Right cardiac atrium (tissue), 5 donors: ENCODE data around the gene LDLRAD4. TPM values are rescaled to one million over a fixed set of nuclear protein-coding genes. Genes with fewer than 3 reads are reported as not detected.
A peak's percentile ranks its signal among the peaks of the same experiment; 100 is the strongest.

Source experiments
- ATAC-seq, 2 donors: fragments of 200-7000 bp; cut with Tn5 transposase; one replicate each; pipeline versions ENCODE4 v1.8.0 to v1.9.1; 2020; ENCODE audit warnings: moderate library complexity in 2 of 2, mild to moderate bottlenecking in 1 of 2
- DNase-seq, 3 donors: peaks; one replicate each; pipeline ENCODE4 v3.0.0-alpha.2; 2020
- H3K27ac ChIP-seq: one replicate; pipeline ENCODE4 v1.5.1; 2013; ENCODE audit warnings: mild to moderate bottlenecking, low read length, control low read depth, moderate library complexity
- H3K27me3 ChIP-seq: one replicate; pipeline ENCODE4 v1.6.1; 2013; ENCODE audit not compliant: control insufficient read depth, insufficient read depth
- H3K4me1 ChIP-seq: one replicate; pipeline ENCODE4 v1.6.1; 2013; ENCODE audit warnings: low read length; ENCODE audit not compliant: control insufficient read depth, insufficient read depth
- H3K4me3 ChIP-seq: one replicate; pipeline ENCODE4 v1.5.1; 2013; ENCODE audit warnings: low read length, control low read depth
- H3K9me3 ChIP-seq: one replicate; pipeline ENCODE4 v1.6.1; 2013; ENCODE audit warnings: low read length; ENCODE audit not compliant: control insufficient read depth
- WGBS: extraction: QIAGEN DNeasy Blood & Tissue Kit; methylation state at CpG from one replicate; pipeline ENCODE4 v1.1.7; 2013; 5-methylcytosine and 5-hydroxymethylcytosine counted together
- intact Hi-C, 4 donors: fragments of 100-400 bp; cut with DNase I; formaldehyde crosslinking; loops; one replicate each; pipeline versions ENCODE4 v1.11.0 to v1.14.0; 2022 to 2023
- polyA plus RNA-seq: library from polyadenylated mRNA; stranded (reverse); fragments of 200-250 nt; gene quantifications from one replicate; pipeline ENCODE4 v1.2.3, GENCODE V29; 2013
- total RNA-seq, 4 donors: library from RNA; stranded (reverse); fragmentation: NEBNext Ultra II Directional; extraction: Animal tissue kit (Norgen Biotek cat#: 25700); gene quantifications; one replicate each; pipeline ENCODE4 v1.2.1, GENCODE V29; 2021
- donor health status: healthy with polysubstance abuse.
- donor health status: DM: no; HTN: yes; CAD: no.
- donor health status: DM: no; HTN: no; CAD: no.
- donor health status: DM: no; HTN: yes; CAD: no; lungs with severe emphysema.
- donor health status: DM: yes; HTN: yes; CAD: no.

Gene LDLRAD4
- total and polyA plus RNA-seq, 5 donors: 25.7 to 159 (median 68.1) TPM

DNA sequence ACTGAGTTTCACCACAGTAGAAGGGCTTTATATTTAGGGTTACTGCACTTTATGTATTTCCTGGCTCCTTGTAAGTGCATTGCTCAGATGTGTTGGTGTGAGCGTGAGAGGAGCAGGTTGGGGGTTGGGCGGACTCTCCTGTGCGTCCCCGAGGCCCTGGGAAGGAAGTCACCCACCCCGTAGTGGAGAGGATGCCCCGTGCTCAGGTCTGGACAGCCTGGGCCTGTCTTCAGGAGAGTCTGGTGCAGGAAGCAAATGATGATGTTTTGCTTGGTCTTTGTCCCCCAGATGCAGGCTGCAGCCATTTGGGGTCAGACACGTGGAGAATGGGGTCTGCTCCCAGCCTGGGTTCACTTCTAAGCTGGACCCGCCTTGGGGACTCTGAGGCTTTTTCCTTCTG, 182.8 kb downstream of the LDLRAD4 start:
- no peak overlapping the region for H3K27ac ChIP-seq
- no peaks in the 10 kb centered on the region for H3K4me1 ChIP-seq
- no peaks in the 10 kb centered on the region for H3K9me3 ChIP-seq
- ATAC-seq (no peak), DNase-seq (no peak)
- intact Hi-C loops: no loop called here
- no peak overlapping the region for H3K4me3 ChIP-seq
- WGBS: 73% methylated on average over 8 of the region's 8 CpGs
- H3K27me3 ChIP-seq: no peaks in the 10 kb centered on the region

DNA sequence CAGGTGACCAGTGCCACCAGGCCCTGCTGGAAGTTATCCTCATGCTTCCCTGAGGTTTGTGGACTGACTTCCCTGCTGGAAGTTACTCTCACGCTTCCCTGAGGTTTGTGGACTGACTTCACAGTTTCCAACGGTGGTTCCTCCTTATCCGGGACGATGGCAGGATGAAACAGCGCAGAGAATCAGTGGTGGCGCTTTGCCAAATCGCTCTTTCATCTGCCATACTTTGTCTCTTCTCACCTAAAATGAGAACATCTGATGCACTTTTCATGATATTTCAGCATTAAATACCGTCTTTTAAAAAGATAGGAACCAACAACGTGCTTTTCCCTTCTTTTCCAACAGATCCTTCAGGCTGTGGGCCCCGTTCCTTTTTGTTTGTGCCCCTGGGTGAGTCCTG, 183.3 kb downstream of the LDLRAD4 start:
- DNase-seq: no peak
- no peak overlapping the region for H3K27ac ChIP-seq
- no peak overlapping the region for H3K4me3 ChIP-seq
- 86% methylated on average over 10 of the region's 10 CpGs for WGBS
- H3K9me3 ChIP-seq: no peaks in the 10 kb centered on the region
- H3K4me1 ChIP-seq: no peaks in the 10 kb centered on the region
- intact Hi-C loops: no loop called here
- no peak for ATAC-seq
- no peaks in the 10 kb centered on the region for H3K27me3 ChIP-seq

GRCh38 chr18:13403786-13404549, 185.4 kb downstream of the LDLRAD4 start:
- 93% methylated on average over 31 of the region's 31 CpGs for WGBS
- H3K27me3 ChIP-seq: no peaks in the 10 kb centered on the region
- DNase-seq (no peak), ATAC-seq (no peak)
- no peaks in the 10 kb centered on the region for H3K4me1 ChIP-seq
- no peak overlapping the region for H3K27ac ChIP-seq
- intact Hi-C loops: no loop called here
- no peaks in the 10 kb centered on the region for H3K9me3 ChIP-seq
- no peak overlapping the region for H3K4me3 ChIP-seq

- peak; percentile 19 to 28 for ATAC-seq
- Histone ChIP-seq H3K27me3 (no peaks in the 10 kb centered on the region), H3K4me1 (no peaks in the 10 kb centered on the region), H3K9me3 (no peaks in the 10 kb centered on the region), H3K4me3 (no peak overlapping the region), H3K27ac (no peak overlapping the region)
- 89% methylated on average over 17 of the region's 17 CpGs for WGBS
- no peak for DNase-seq
- intact Hi-C loops: no loop called here
Observed at GRCh38 chr18:13405305-13406038, 186.9 kb downstream of the LDLRAD4 start.

DNA sequence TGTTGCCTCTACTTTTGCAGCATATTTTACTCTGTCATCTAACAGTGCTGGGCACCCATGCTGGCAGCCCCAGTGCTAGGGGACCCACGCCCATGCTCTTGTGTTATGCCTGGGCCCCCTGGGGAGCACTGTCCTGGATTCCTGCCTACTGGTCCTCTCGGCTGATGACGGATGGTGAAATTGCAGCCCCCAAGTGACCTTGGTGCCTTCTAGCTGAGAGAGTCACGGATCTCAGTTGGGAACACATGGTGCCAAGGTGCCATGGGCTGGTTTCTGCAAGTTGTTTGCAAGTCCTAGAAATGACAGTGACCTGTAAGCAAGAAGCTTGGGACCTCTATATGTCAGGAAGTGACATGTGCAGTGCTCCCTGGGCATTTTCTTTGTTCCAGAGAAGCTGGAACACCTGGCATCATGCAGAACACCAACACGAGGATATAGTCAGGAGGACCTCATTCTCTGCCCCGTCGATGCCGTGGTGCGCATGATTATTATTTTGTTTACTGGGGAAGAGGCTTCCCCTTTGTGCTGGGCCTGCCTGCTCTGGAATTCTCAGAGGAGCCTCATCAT, 187.6 kb downstream of the LDLRAD4 start:
- no peak for ATAC-seq
- WGBS: 83% methylated on average over 9 of the region's 9 CpGs
- Histone ChIP-seq H3K27me3 (no peaks in the 10 kb centered on the region), H3K4me1 (no peaks in the 10 kb centered on the region), H3K9me3 (no peaks in the 10 kb centered on the region), H3K27ac (no peak overlapping the region), H3K4me3 (no peak overlapping the region)
- intact Hi-C loops: no loop called here
- DNase-seq: no peak

DNA sequence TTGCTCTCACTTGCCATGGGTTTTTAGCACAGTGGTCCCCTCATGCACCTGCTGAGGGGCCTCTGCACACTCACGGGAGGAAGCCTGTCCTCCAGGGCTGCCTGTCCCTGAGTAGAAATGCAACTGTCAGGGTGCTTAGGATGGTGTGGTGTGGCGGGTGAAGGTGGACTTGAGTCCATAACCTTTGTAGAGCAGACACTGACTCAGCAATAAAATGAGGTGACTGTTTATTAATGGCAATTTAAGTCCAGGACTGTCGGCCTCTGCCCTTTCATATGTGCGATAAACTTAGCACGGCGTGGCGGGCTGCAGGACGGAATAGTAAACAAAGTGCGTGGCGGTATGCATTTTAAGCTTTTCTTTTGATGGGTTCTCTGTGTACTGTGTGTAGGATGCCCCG, 188.2 kb downstream of the LDLRAD4 start:
- ATAC-seq (no peak), DNase-seq (no peak)
- Histone ChIP-seq H3K9me3 (no peaks in the 10 kb centered on the region), H3K4me1 (no peaks in the 10 kb centered on the region), H3K27ac (no peak overlapping the region), H3K4me3 (no peak overlapping the region), H3K27me3 (no peaks in the 10 kb centered on the region)
- intact Hi-C loops: no loop called here
- 96% methylated on average over 11 of the region's 11 CpGs for WGBS

- H3K9me3 ChIP-seq: no peaks in the 10 kb centered on the region
- intact Hi-C loops: no loop called here
- H3K4me3 ChIP-seq: no peak overlapping the region
- DNase-seq: no peak
- 81% methylated on average over 4 of the region's 4 CpGs for WGBS
- H3K4me1 ChIP-seq: no peaks in the 10 kb centered on the region
- no peak for ATAC-seq
- H3K27ac ChIP-seq: no peak overlapping the region
- no peaks in the 10 kb centered on the region for H3K27me3 ChIP-seq
Observed at GRCh38 chr18:13407484-13407883, 188.9 kb downstream of the LDLRAD4 start.

- WGBS: 99% methylated on average over 1 of the region's 1 CpG
- Histone ChIP-seq H3K4me1 (no peaks in the 10 kb centered on the region), H3K9me3 (no peaks in the 10 kb centered on the region), H3K27me3 (no peaks in the 10 kb centered on the region), H3K27ac (no peak overlapping the region), H3K4me3 (no peak overlapping the region)
- ATAC-seq (no peak), DNase-seq (no peak)
- intact Hi-C loops: no loop called here
Observed at GRCh38 chr18:13409026-13409425, 190.5 kb downstream of the LDLRAD4 start.

DNA sequence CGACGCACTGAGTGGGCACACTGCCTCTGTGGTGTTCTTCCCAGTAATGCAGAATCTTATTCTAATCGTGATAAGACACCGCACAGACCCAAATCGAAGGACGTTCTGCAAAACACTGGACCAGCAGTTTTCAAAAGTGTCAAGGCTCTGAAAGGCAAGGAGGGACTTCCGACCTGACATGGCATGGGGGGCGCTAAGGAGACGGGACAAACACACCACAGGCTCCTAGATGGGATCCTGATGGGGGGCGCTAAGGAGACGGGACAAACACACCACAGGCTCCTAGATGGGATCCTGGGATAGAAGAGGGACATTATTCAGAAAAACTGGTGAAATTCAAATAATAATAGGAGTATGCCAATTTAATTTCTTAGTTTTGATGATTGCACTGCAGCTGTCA, 191.4 kb downstream of the LDLRAD4 start:
- no peaks in the 10 kb centered on the region for H3K27me3 ChIP-seq
- intact Hi-C loops: no loop called here
- 92% methylated on average over 11 of the region's 11 CpGs for WGBS

GRCh38 chr18:13410471-13410870, 191.9 kb downstream of the LDLRAD4 start:
- Histone ChIP-seq H3K27ac (no peak overlapping the region), H3K27me3 (no peaks in the 10 kb centered on the region), H3K9me3 (no peaks in the 10 kb centered on the region), H3K4me3 (no peak overlapping the region), H3K4me1 (peaks cover 2% of the 10 kb centered on the region)
- ATAC-seq (no peak), DNase-seq (no peak)
- intact Hi-C loops: no loop called here

More for the DNA sequence above, 191.4 kb downstream of the LDLRAD4 start:
- Histone ChIP-seq H3K4me3 (no peak overlapping the region), H3K9me3 (no peaks in the 10 kb centered on the region), H3K4me1 (peaks cover 1% of the 10 kb centered on the region), H3K27ac (no peak overlapping the region)
- no peak for DNase-seq
- ATAC-seq: no peak

GRCh38 chr18:13412017-13412416, 193.5 kb downstream of the LDLRAD4 start:
- DNase-seq (no peak), ATAC-seq (no peak)
- H3K4me1 ChIP-seq: peaks cover 8% of the 10 kb centered on the region
- H3K4me3 ChIP-seq: no peak overlapping the region
- WGBS: 100% methylated on average over 1 of the region's 1 CpG
- H3K9me3 ChIP-seq: no peaks in the 10 kb centered on the region
- intact Hi-C loops: no loop called here
- H3K27ac ChIP-seq: no peak overlapping the region
- H3K27me3 ChIP-seq: no peaks in the 10 kb centered on the region
